ENCODE results near the gene RCBTB1.

- no peak for TF ChIP-seq CTCF (IDR thresholded peaks at IDR 0.05)
- no peak for TF ChIP-seq POLR2A (IDR thresholded peaks at IDR 0.05)
Observed at GRCh38 chr13:49530457-49530856, 54.9 kb downstream of the RCBTB1 start.

All from gastroesophageal sphincter (tissue), 3 donors.